Epidermal melanocyte (primary cell): ENCODE results near the gene ABAT.
"Not testable (repeated sequence)": the region's sequence is repeated elsewhere in the genome, so short reads cannot be mapped to it uniquely, and the experiment has no call there.

Experiments
- DNase-seq: peaks from one replicate; pipeline ENCODE4 v3.0.0; 2011; ENCODE audit warnings: low spot score; ENCODE audit not compliant: insufficient read length

The ABAT gene

DNA sequence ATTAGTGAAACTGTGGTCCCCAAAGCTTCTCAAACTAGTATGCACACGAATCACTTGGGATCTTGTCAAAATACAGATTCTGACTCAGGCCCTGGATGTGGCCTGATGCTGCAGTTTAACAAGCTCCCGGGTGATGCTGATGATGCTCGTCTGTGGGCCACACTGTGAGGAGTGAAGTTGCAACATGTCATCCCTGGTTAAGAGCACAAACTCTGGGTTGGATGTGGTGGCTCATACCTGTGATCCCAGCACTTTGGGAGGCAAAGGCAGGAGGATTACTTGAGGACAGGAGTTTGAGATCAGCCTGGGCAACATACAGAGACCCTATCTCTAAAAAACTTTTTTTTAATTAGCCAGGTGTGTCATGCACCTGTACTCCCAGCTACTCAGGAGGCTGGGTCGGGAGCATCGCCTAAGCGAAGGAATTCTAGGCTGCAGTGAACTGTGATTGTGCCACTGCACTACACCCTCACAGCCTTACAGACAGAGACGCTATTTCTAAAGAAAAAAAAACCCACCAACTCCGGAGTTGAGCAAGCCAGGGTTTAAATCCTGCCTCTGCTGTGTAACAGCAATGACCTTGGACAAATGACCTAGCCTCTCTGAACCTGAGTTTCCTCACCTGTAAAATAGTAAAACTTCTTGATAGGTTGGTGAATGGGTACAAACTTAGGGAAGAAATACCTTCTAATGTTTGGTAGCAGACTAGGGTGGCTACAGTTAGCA lies 24.4 kb upstream of the ABAT start:
- no peak for DNase-seq

DNA sequence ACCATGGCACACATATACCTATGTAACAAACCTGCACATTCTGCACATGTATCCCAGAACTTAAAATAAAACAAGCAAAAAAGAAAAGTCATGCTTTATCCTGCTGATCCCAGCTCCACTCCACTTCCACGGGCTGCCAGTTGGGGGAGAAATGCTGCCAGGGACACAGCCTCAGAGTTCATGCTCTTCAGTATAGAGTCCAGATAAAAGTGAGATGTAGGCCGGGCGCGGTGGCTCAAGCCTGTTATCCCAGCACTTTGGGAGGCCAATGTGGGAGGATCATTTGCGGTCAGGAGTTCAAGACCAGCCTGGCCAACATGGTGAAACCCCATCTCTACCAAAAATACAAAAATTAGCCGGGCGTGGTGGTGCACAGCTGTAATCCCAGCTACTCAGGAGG lies 22.5 kb upstream of the ABAT start:
- not testable (repeated sequence) for DNase-seq

DNA sequence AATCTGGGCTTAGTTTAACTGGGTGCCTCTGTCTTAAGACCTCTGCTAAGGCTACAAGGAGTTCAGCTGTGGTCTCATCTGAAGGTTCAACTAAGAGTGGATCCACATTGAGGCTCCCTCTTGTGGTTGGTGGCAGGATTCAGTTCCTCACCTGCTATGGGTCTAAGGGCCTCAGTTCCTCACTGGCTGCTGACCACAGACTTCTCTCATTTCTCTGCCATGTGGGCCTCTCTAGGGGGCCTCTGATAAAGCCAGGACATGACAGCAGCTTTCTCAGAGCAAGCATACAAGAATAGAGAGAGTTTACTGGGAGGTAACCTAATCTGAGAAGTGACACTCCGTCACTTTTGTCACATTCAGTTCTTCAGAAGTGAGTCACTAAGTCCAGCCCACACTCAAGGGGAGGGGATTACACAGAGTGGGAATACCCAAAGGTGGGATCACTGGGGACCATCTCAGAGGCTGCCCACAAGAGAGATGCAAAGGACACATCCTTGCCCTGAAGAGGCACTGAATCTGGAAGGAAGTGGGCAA lies 19.2 kb upstream of the ABAT start:
- DNase-seq = no peak

- no peak for DNase-seq
Measured at GRCh38 chr16:8656376-8656775, 18.0 kb upstream of the ABAT start.

- no peak for DNase-seq
Measured at GRCh38 chr16:8660841-8661301, 13.5 kb upstream of the ABAT start.

DNA sequence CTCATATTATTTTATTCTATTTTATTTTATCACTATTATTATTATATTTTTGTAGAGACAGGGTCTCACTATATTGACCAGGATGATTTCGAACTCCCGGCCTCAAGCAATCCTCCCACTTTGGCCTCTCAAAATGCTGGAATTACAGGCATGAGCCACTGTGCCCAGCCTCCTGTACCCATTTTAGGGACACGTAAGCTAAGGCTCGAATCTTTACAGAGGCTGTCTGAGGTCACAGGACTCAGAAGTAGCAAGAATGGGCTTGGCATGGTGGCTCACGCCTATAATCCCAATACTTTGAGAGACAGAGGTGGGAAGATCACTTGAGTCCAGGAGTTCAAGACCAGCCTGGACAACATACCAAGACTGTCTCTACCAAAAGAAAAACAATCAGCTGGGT lies 12.7 kb upstream of the ABAT start:
- DNase-seq = no peak

DNA sequence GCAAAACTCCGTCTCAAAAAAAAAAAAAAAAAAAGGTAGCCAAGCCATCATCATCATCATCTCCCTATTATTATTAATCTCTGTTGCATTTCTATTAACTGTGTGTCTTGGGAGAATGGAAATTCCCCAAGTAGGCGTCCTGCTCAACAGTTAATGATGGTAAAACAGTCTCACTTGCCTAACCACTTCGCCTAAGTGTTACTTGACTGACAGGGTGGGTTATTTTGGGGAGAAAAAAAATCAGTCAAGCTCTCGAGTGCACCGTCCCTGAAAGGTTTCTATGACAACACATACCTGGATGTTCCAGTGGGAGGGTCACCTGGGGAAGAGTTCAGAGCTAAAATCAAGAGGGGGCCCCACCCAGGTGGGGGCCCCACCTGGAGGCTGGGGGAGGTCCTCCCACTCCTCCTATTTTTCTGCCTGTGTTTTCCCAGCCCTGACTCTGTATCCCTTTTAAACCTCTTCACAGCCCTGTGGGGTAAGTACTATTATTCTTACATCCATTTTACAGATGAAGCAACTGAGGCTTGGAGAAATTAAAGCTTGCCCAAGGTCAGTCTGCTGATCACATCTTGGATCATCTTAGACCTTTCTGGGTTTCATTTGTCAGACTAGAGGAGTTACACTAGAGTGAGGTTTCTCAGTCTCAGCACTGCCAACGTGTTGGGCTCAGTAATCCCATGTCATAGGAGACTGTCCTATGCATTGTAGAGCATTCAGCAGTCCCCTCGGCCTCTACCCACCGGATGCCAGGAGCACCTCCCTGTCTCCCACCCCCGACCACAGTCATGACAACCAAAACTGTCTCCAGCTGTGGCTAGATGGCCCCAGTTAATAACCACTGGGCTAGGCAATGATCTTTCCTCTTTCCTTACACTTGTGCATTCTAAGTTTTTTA lies 11.0 kb upstream of the ABAT start:
- DNase-seq = no peak

GRCh38 chr16:8665529-8665928 lies 8.9 kb upstream of the ABAT start:
- DNase-seq = no peak

GRCh38 chr16:8667492-8667891 lies 6.9 kb upstream of the ABAT start:
- DNase-seq = no peak

DNA sequence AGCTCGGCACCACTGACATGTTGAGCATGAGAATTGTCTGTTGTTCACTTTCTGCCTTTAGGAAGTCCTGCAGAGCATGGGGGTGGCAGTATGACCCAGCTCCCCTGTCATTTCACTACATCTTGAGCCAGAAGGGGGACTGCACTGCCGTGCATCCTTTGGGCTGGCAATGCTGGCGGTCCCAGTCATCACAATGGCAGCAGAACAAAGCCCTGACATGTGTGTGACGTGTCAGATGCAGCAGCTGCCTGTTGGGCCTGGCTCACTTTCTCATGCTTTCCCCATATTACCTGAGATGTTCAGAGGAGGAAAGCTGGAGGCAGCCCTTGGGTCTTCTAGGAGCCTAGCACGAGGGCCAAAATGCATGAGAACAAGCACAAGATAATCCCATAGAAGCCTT lies 6.3 kb upstream of the ABAT start:
- DNase-seq = no peak

GRCh38 chr16:8669481-8669880 lies 4.9 kb upstream of the ABAT start:
- DNase-seq = no peak

- DNase-seq = no peak
Measured at GRCh38 chr16:8670014-8670560, 4.3 kb upstream of the ABAT start.

DNA sequence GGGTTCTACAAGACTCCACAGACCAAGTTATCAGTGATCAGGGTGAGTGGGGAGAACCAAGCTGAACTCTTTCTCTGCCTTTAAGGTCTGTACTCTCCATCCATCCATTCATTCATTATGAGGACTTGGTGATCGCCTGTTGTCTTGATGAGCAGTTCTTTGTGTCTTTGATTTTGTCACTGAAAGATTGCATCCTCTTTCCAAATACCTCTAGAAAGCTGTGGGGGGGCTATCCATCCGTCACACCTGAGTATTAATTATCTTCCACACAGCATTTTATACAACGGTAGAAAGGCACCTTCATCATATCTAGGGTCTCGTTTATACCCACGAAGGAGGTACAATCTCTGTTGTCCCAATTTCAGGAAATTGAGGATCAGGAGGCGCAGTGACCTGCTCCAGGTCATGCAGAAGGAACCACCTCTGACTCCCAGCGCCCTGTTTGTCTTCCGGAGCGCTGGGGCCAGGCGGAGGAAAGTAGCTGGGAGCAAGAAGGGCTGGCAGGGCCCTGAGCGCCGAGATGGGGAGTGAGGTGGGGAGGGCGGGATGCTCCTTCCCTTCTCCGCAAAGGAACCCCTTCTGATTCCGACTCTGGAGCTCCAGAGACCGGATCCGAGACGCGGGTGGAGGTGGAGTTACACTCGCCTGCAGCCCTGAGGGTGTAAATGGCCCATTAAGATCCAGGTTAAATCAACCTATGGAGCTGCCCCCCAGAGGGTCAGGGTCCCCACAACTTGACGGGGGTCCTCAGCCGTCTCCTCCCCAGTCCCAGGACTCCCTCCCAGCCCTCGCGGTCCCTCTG lies 605 bp upstream of the ABAT start:
- no peak for DNase-seq

DNA sequence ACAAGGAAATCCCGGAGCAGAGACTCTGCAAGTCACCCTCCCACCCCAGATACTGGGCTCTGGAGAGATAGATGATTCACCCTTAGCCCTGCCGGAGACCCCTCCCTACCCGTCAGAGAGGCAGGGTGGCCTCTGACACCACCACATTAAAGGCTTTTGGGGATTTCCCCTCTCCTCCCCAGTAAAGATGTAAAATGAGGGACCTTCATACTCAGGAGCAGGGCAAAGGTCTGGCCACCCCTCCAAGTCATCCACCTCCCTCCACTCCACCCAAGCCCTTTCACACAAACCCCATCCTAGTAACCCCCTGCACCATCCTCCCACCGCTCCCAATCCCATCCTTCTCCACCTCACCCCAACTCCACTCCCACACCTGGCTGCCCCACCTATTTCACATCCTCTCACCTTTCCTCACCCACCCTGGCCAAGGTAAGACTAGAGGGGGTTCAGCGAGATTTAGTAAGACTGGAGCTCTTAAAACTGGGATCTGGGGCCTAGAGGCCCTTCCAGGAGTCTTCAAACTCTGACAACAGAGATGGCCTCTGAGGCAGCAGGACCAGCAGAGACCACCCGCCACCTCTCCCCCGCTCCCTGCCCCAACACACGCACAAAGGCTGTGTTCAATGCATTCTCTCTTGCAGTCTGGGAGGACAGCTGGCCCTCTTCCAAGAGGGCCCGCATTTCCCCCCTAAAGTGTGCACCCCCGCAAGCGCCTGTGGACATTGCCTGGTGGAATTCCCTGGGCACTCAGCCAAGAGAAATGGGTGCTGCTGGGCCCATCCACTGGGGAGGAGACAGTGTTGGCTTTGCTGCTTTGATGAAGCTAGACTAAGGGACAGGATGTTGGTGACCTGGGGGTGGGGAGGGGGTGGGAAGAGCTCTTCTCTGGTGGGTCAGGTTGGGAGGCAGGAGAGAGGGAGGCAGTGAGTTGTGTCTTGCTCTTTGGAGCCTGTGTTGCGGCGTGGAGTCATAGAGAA lies 1.1 kb downstream of the ABAT start:
- DNase-seq = no peak

DNA sequence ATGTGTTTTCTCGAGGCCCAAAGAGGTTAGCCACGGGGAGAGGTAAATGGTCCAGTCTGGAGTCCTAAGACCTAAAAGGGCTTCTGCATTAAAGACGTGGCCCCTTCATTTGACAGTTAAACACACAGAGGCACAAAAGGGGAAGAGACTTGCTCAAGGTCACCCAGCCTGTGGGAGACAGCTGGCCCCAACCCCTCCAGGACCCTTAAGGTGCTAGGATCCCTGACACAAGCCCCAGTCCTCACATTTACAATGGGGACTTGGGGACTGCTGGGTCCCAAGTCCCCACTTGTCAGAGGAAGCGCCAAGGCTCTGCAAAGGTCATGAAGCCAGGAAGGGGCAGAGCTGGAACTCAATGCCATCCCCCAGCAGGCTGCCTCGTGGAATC lies 1.7 kb downstream of the ABAT start:
- no peak for DNase-seq

- no peak for DNase-seq
Measured at GRCh38 chr16:8676737-8677375, 2.4 kb downstream of the ABAT start.

- no peak for DNase-seq
Measured at GRCh38 chr16:8677481-8677880, 3.1 kb downstream of the ABAT start.

- DNase-seq = no peak
Measured at GRCh38 chr16:8678068-8678927, 3.9 kb downstream of the ABAT start.

DNA sequence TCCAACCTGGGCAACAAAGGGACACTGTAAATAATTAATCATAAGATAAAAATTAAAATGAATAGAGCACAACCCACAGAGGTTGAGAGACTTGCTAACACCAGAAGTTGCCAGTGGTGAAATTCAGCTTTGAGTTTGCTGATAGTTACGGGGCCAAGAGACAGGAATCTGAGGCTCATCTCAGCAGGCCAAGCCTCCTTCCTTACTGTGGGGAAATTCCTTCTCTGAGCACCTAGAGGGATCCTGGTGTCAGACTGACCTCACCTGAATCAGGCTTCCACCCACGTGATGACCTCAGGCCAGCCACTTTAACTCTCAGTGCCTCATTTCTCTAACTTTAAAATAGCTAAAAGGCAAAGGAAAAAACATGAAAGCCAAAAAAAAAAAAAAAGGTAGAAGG lies 4.7 kb downstream of the ABAT start:
- DNase-seq = no peak
